HepG2 (cell line): ENCODE measurements around the gene FAM83F. TPM values are rescaled to one million over a fixed set of nuclear protein-coding genes. Genes with fewer than 3 reads are reported as not detected.

Experiments
- ATAC-seq: fragments of 200-7000 bp; cut with Tn5 transposase; 3 replicates; pipeline ENCODE4 v1.9.1; 2020; ENCODE audit warnings: mild to moderate bottlenecking, moderate library complexity
- BruUV-seq: library from RNA; stranded (reverse); fragments of 400-500 nt; replicated peaks from 2 replicates; lab custom pipeline; 2021; lab: Mats Ljungman, UMichigan
- CTCF ChIA-PET: fragments of 300-600 bp; formaldehyde crosslinking; extraction: SDS; loops from one replicate; lab custom pipeline; 2021; ENCODE audit warnings: low total read pairs, inconsistent platforms, low intra/inter-chr PET ratio; lab: Yijun Ruan, JAX
- POLR2A ChIA-PET: fragments of 350-600 bp; sonication (Branson Sonifier 250); formaldehyde crosslinking; loops from one replicate; lab custom pipeline; 2020; ENCODE audit warnings: antibody characterized with exemption, inconsistent platforms; lab: Yijun Ruan, JAX
- DNase-seq: peaks from one replicate; pipeline ENCODE4 v3.0.0-alpha.2; 2015; ENCODE audit warnings: low spot score
- FAIRE-seq: peaks from 3 replicates; lab custom pipeline; 2011; peaks lifted over from hg19 to GRCh38; lab: Jason Lieb, UNC
- H2AFZ ChIP-seq: one replicate; pipeline ENCODE4 v1.6.1; 2011; ENCODE audit warnings: low read length, inconsistent platforms
- H3K27ac ChIP-seq: fragments of 300-600 bp; 3 replicates; pipeline ENCODE4 v1.8.0; 2011; ENCODE audit warnings: mixed run types, mild to moderate bottlenecking, mixed read lengths, low read length, inconsistent platforms; ENCODE audit not compliant: insufficient read depth; ENCODE audit errors: extremely low read length
- H3K27me3 ChIP-seq, 2 experiments: fragments of 200-600 bp in 1 of 2; 2 replicates in 1 of 2; 3 replicates in 1 of 2; pipeline versions ENCODE4 v1.6.0 to v1.8.0; 2011; ENCODE audit warnings: low read length in 2 of 2, mild to moderate bottlenecking in 2 of 2, moderate library complexity in 2 of 2, inconsistent platforms in 1 of 2; ENCODE audit not compliant: insufficient read depth in 2 of 2, control insufficient read depth in 1 of 2
- H3K36me3 ChIP-seq, 2 experiments: fragments of 200-600 bp in 1 of 2; replicated peaks in 1 of 2; 2 replicates in 1 of 2; 3 replicates in 1 of 2; pipeline versions ENCODE4 v1.5.1 to v1.8.0; 2011; ENCODE audit warnings: low read length in 2 of 2, inconsistent platforms in 1 of 2; ENCODE audit not compliant: insufficient read depth in 2 of 2, control insufficient read depth in 1 of 2
- H3K4me1 ChIP-seq: 2 replicates; pipeline ENCODE4 v1.5.1; 2012; ENCODE audit warnings: low read length, inconsistent platforms; ENCODE audit not compliant: insufficient read depth
- H3K4me2 ChIP-seq: 2 replicates; pipeline ENCODE4 v1.6.0; 2011; ENCODE audit warnings: low read depth, low read length, inconsistent platforms
- H3K4me3 ChIP-seq, 3 experiments: fragments of 200-600 bp in 1 of 3; sonication (generic), shearing (Covaris generic) in 1 of 3; replicated peaks in 1 of 3; 2 replicates each; pipeline ENCODE4 v1.5.1; 2011 to 2016; ENCODE audit warnings: low read length in 3 of 3, inconsistent platforms in 2 of 3, low read depth in 2 of 3, mild to moderate bottlenecking in 2 of 3, control low read depth in 1 of 3, mixed read lengths in 1 of 3; ENCODE audit not compliant: insufficient read depth in 1 of 3
- H3K79me2 ChIP-seq: one replicate; pipeline ENCODE4 v1.6.1; 2011; ENCODE audit warnings: low read length, inconsistent platforms; ENCODE audit not compliant: insufficient read depth
- H3K9ac ChIP-seq: 2 replicates; pipeline ENCODE4 v1.6.0; 2011; ENCODE audit warnings: mild to moderate bottlenecking, low read depth, low read length, inconsistent platforms; ENCODE audit not compliant: insufficient read depth
- H3K9me3 ChIP-seq: 2 replicates; pipeline ENCODE4 v1.5.1; 2012; ENCODE audit warnings: mild to moderate bottlenecking, low read length
- H4K20me1 ChIP-seq: 2 replicates; pipeline ENCODE4 v1.6.0; 2011; ENCODE audit warnings: inconsistent platforms, mild to moderate bottlenecking, low read length, moderate library complexity; ENCODE audit not compliant: insufficient read depth
- HNRNPUL1 ChIP-seq: fragments of 200-400 bp; formaldehyde crosslinking; IDR thresholded peaks from 2 replicates; pipeline ENCODE4 v1.6.1; 2017; ENCODE audit warnings: low read depth, mild to moderate bottlenecking, low read length, moderate library complexity
- PPARG ChIP-seq: conservative IDR thresholded peaks from 2 replicates; pipeline ENCODE4 v1.6.1; 2016; ENCODE audit warnings: missing biosample characterization, missing genetic modification reagents
- SKI ChIP-seq: fragments of 450-650 bp; IDR thresholded peaks from one replicate; pipeline ENCODE4 v1.6.1; 2018; ENCODE audit warnings: mild to moderate bottlenecking; ENCODE audit not compliant: partially characterized antibody
- YEATS2 ChIP-seq: sonication (generic); formaldehyde crosslinking; IDR thresholded peaks from 2 replicates; pipeline ENCODE4 v1.4.0; 2020; ENCODE audit warnings: missing genetic modification reagents, borderline replicate concordance
- ZNF235 ChIP-seq: sonication (generic); formaldehyde crosslinking; IDR thresholded peaks from 2 replicates; pipeline ENCODE4 v1.8.1; 2023; ENCODE audit warnings: mild to moderate bottlenecking, missing genetic modification reagents, borderline replicate concordance
- ZNF264 ChIP-seq: sonication (generic); formaldehyde crosslinking; IDR thresholded peaks from 2 replicates; pipeline ENCODE4 v1.4.0; 2020; ENCODE audit warnings: missing genetic modification reagents
- ZNF768 ChIP-seq: sonication (generic); formaldehyde crosslinking; IDR thresholded peaks from 2 replicates; pipeline ENCODE4 v1.4.0; 2020; ENCODE audit warnings: missing genetic modification reagents
- WGBS: methylation state at CpG from one replicate; pipeline ENCODE4 v1.1.6; 2017; ENCODE audit warnings: low lambda C conversion rate; 5-methylcytosine and 5-hydroxymethylcytosine counted together
- in situ Hi-C: cut with HindIII; loops from 2 replicates; pipeline ENCODE4 v1.10.0; 2017; ENCODE audit warnings: low pct_unique_long_range_greater_than_20kb; ENCODE audit not compliant: extremely low pct_ligation_motif_present
- intact Hi-C: fragments of 100-400 bp; cut with micrococcal nuclease; formaldehyde crosslinking; loops from one replicate; pipeline ENCODE4 v1.10.0; 2022; ENCODE audit not compliant: unreplicated experiment
- polyA plus RNA-seq, 8 experiments: library from polyadenylated mRNA; depleted of rRNA in 3 of 8; stranded (reverse) in 7 of 8; unstranded in 1 of 8; fragments of >200 nt; fragmentation: Illumina TruSeq in 4 of 8; extraction: Trizol in 4 of 8; gene quantifications; 2 replicates each; pipeline versions ENCODE4 v1.2.1 to v1.2.3, GENCODE V29; 2011 to 2016; ENCODE audit warnings: low read depth in 4 of 8, missing spikeins in 1 of 8, mixed read lengths in 1 of 8; ENCODE audit not compliant: insufficient read depth in 1 of 8
- total RNA-seq, 5 experiments: library from RNA; depleted of rRNA; stranded (reverse); fragments of >200 nt; fragmentation: Illumina TruSeq; extraction: Trizol; gene quantifications; 2 replicates each; pipeline ENCODE4 v1.2.3, GENCODE V29; 2016; ENCODE audit warnings: low read depth in 1 of 5
- TF ChIP-seq, protein P1 (sequence below): sonication (generic); formaldehyde crosslinking; IDR thresholded peaks from 2 replicates; pipeline ENCODE4 v1.4.0; 2020; ENCODE audit warnings: missing genetic modification reagents
- TF ChIP-seq, protein P2 (sequence below): sonication (generic); formaldehyde crosslinking; IDR thresholded peaks from 2 replicates; pipeline ENCODE4 v1.8.0; 2022; ENCODE audit warnings: missing genetic modification reagents, mild to moderate bottlenecking, moderate library complexity, borderline replicate concordance
- TF ChIP-seq, protein P3 (sequence below): sonication (generic); formaldehyde crosslinking; conservative IDR thresholded peaks from 2 replicates; pipeline ENCODE4 v1.4.0; 2020; ENCODE audit warnings: mild to moderate bottlenecking, missing genetic modification reagents, moderate library complexity
- TF ChIP-seq, protein P4 (sequence below): sonication (generic); formaldehyde crosslinking; conservative IDR thresholded peaks from 2 replicates; pipeline ENCODE4 v1.4.0; 2020; ENCODE audit warnings: missing genetic modification reagents

Gene FAM83F
- total and polyA plus RNA-seq, 2 of the 13 experiments (the other 11 are each of a cell fraction or from before 2014, with no cell fraction given): not detected

DNA sequence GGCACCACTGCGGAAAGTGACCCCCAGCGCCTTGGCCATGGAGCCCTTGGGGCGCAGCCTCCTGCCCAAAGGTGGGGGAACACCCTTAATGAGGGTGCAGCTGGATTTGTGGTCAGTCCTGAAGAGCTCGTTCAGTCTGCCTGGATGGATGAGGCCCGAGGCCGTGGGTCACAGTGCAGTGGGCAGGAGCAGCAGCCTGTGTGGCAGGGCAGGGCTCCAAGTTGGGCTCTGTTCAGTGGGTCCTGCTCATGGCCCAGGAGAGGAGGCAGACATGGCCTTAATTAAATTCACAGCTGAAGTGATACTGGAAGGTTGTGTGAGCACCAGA is 33.3 kb downstream of the FAM83F start (continued):
- TF ChIP-seq, protein P1, sequence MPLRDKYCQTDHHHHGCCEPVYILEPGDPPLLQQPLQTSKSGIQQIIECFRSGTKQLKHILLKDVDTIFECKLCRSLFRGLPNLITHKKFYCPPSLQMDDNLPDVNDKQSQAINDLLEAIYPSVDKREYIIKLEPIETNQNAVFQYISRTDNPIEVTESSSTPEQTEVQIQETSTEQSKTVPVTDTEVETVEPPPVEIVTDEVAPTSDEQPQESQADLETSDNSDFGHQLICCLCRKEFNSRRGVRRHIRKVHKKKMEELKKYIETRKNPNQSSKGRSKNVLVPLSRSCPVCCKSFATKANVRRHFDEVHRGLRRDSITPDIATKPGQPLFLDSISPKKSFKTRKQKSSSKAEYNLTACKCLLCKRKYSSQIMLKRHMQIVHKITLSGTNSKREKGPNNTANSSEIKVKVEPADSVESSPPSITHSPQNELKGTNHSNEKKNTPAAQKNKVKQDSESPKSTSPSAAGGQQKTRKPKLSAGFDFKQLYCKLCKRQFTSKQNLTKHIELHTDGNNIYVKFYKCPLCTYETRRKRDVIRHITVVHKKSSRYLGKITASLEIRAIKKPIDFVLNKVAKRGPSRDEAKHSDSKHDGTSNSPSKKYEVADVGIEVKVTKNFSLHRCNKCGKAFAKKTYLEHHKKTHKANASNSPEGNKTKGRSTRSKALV: no peak
- TF ChIP-seq YEATS2 (CRISPR knock-in tag) (no peak), HNRNPUL1 (no peak), ZNF235 (CRISPR knock-in tag) (no peak)
- TF ChIP-seq, protein P2, sequence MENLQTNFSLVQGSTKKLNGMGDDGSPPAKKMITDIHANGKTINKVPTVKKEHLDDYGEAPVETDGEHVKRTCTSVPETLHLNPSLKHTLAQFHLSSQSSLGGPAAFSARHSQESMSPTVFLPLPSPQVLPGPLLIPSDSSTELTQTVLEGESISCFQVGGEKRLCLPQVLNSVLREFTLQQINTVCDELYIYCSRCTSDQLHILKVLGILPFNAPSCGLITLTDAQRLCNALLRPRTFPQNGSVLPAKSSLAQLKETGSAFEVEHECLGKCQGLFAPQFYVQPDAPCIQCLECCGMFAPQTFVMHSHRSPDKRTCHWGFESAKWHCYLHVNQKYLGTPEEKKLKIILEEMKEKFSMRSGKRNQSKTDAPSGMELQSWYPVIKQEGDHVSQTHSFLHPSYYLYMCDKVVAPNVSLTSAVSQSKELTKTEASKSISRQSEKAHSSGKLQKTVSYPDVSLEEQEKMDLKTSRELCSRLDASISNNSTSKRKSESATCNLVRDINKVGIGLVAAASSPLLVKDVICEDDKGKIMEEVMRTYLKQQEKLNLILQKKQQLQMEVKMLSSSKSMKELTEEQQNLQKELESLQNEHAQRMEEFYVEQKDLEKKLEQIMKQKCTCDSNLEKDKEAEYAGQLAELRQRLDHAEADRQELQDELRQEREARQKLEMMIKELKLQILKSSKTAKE (CRISPR knock-in tag): no peak

DNA sequence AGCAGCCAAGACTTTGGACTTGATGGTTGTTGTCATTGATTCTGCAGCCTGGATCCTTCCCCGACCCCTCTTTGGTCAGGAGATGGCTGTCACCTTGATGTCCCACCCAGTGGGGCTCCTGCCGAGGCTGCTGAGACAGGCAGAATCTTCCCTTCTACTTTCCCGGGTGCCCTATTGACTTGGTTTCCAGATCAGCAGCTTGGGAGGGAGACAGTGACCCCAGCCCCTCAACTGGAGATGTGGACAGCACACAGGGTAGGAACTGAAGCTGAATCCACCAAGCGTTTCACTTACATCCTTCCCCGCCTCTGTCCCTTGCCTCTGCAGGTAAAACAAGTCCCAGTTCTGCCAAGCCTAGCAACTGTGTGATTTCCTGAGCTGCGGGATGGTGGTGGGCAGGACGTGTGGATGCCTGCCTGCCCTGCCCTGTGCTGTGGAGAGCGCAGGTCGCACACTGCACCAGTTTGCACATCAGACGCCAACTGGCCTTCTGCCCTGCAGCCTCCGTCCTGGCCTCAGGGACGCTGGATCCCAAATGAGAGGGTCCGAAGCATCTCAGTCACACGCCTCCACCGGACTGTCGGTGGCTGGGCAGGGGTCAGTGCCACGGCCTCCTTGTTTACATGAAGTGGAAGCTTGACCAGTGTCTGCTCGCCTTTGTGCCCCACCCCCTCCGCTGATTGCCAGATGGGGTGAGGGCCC is 34.6 kb downstream of the FAM83F start:
- in situ Hi-C loops: loop anchor here (5.0 kb wide), 1 partner anchor 492 kb away; no protein-coding TSS in a partner anchor
- H3K9ac ChIP-seq: no peak overlapping the region
- no peak overlapping the region for H2AFZ ChIP-seq

More for the DNA sequence above, 34.6 kb downstream of the FAM83F start:
- FAIRE-seq (no peak), ATAC-seq (peak; percentile 47), DNase-seq (peak; percentile 18)
- CTCF ChIA-PET: no interaction called here
- POLR2A ChIA-PET: interaction anchor here (2.3 kb wide), 1 partner anchor 15 kb away, joined by 9 read pairs; no protein-coding TSS in a partner anchor
- Histone ChIP-seq H3K9me3 (no peaks in the 10 kb centered on the region), H3K36me3 (no peaks in the 10 kb centered on the region), H3K27me3 (peaks cover 9 to 55% of the 10 kb centered on the region in 2 experiments; a peak in 3 of 5 replicates), H3K4me3 (peak overlapping the region in 1 of 3 experiments; percentile 29; a peak in 1 of 6 replicates), H3K27ac (no peak overlapping the region), H3K4me1 (peaks cover 24% of the 10 kb centered on the region), H3K79me2 (no peaks in the 10 kb centered on the region), H3K4me2 (peak overlapping the region; percentile 50), H4K20me1 (no peaks in the 10 kb centered on the region)
- no TSS peak for BruUV-seq
- intact Hi-C loops: no loop called here
- 17% methylated on average over 8 of the region's 19 CpGs for WGBS
- no peak for TF ChIP-seq ZNF264 (CRISPR knock-in tag)
- TF ChIP-seq SKI: peak; percentile 0
- 0 out of 2 replicates have a peak, but pooled peaks have one; percentile 19 for TF ChIP-seq ZNF768 (CRISPR knock-in tag)
- no peak for TF ChIP-seq PPARG (CRISPR knock-in tag)
- TF ChIP-seq, protein P3, sequence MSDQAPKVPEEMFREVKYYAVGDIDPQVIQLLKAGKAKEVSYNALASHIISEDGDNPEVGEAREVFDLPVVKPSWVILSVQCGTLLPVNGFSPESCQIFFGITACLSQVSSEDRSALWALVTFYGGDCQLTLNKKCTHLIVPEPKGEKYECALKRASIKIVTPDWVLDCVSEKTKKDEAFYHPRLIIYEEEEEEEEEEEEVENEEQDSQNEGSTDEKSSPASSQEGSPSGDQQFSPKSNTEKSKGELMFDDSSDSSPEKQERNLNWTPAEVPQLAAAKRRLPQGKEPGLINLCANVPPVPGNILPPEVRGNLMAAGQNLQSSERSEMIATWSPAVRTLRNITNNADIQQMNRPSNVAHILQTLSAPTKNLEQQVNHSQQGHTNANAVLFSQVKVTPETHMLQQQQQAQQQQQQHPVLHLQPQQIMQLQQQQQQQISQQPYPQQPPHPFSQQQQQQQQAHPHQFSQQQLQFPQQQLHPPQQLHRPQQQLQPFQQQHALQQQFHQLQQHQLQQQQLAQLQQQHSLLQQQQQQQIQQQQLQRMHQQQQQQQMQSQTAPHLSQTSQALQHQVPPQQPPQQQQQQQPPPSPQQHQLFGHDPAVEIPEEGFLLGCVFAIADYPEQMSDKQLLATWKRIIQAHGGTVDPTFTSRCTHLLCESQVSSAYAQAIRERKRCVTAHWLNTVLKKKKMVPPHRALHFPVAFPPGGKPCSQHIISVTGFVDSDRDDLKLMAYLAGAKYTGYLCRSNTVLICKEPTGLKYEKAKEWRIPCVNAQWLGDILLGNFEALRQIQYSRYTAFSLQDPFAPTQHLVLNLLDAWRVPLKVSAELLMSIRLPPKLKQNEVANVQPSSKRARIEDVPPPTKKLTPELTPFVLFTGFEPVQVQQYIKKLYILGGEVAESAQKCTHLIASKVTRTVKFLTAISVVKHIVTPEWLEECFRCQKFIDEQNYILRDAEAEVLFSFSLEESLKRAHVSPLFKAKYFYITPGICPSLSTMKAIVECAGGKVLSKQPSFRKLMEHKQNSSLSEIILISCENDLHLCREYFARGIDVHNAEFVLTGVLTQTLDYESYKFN (CRISPR knock-in tag): 0 out of 2 replicates have a peak, but pooled peaks have one; percentile 63
- TF ChIP-seq, protein P4, sequence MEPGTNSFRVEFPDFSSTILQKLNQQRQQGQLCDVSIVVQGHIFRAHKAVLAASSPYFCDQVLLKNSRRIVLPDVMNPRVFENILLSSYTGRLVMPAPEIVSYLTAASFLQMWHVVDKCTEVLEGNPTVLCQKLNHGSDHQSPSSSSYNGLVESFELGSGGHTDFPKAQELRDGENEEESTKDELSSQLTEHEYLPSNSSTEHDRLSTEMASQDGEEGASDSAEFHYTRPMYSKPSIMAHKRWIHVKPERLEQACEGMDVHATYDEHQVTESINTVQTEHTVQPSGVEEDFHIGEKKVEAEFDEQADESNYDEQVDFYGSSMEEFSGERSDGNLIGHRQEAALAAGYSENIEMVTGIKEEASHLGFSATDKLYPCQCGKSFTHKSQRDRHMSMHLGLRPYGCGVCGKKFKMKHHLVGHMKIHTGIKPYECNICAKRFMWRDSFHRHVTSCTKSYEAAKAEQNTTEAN (CRISPR knock-in tag): 0 out of 2 replicates have a peak, but pooled peaks have one; percentile 11
